Dedifferentiated amniotic fluid mesenchymal stem cell (primary cell): Measurements from ENCODE around the gene CPTP.

Source experiments
- DNase-seq: peaks from one replicate; pipeline ENCODE4 v3.0.0-alpha.2; 2016; ENCODE audit errors: extremely low spot score

CPTP gene

GRCh38 chr1:1349256-1350012 lies 24.8 kb downstream of the CPTP start, which contains the start of gene DVL1:
Gene DVL1, minus strand, starts transcription at chr1:1349418. Its CDS starts 353 bp downstream, at chr1:1349065.
- DNase-seq: peak; percentile 44

- DNase-seq: no peak
Observed at GRCh38 chr1:1351511-1352427, 27.2 kb downstream of the CPTP start.

- DNase-seq: no peak
Observed at GRCh38 chr1:1352786-1353388, 28.3 kb downstream of the CPTP start.

- no peak for DNase-seq
Observed at GRCh38 chr1:1353389-1354151, 29.0 kb downstream of the CPTP start.

GRCh38 chr1:1354271-1355247 lies 30.0 kb downstream of the CPTP start:
- no peak for DNase-seq

GRCh38 chr1:1355416-1355815 lies 30.8 kb downstream of the CPTP start:
- DNase-seq: no peak

- DNase-seq: no peak
Observed at GRCh38 chr1:1356166-1356795, 31.7 kb downstream of the CPTP start.

- DNase-seq: no peak
Observed at GRCh38 chr1:1356796-1357401, 32.3 kb downstream of the CPTP start.

- DNase-seq: no peak
Observed at GRCh38 chr1:1357871-1358432, 33.4 kb downstream of the CPTP start.

GRCh38 chr1:1358433-1359271 lies 34.0 kb downstream of the CPTP start, which contains the start of gene MXRA8:
Gene MXRA8, minus strand, starts transcription at chr1:1358555. Its CDS starts 51 bp downstream, at chr1:1358504.
- peak; percentile 88 for DNase-seq

- DNase-seq: peak; percentile 73
Observed at GRCh38 chr1:1359308-1359663, 34.7 kb downstream of the CPTP start.

- peak; percentile 80 for DNase-seq
Observed at GRCh38 chr1:1359664-1360468, 35.3 kb downstream of the CPTP start.

GRCh38 chr1:1360506-1361169 lies 36.0 kb downstream of the CPTP start:
- peak; percentile 92 for DNase-seq

- no peak for DNase-seq
Observed at GRCh38 chr1:1361233-1361981, 36.8 kb downstream of the CPTP start.

GRCh38 chr1:1361982-1362423 lies 37.4 kb downstream of the CPTP start:
- DNase-seq: peak; percentile 79

- DNase-seq: no peak
Observed at GRCh38 chr1:1364266-1364665, 39.7 kb downstream of the CPTP start.
